Neural progenitor cell (in vitro differentiated cells): ENCODE measurements around the gene MPO. TPM values are rescaled to one million over a fixed set of nuclear protein-coding genes. Genes with fewer than 3 reads are reported as not detected.
A peak's percentile ranks its signal among the peaks of the same experiment; 100 is the strongest.

ENCODE experiments used
- DNase-seq: peaks from one replicate; pipeline ENCODE4 v3.0.0-alpha.2; 2016; ENCODE audit warnings: low spot score
- H2AFZ ChIP-seq: fragments of 200-600 bp; sonication (generic); replicated peaks from 2 replicates; pipeline ENCODE4 v1.6.1; 2016; ENCODE audit warnings: antibody characterized with exemption
- H3F3A ChIP-seq: fragments of 200-600 bp; sonication (generic); 2 replicates; pipeline ENCODE4 v1.6.1; 2016; ENCODE audit warnings: antibody characterized with exemption, low read depth
- H3K27ac ChIP-seq: fragments of 200-600 bp; sonication (generic); 2 replicates; pipeline ENCODE4 v1.5.1; 2016; ENCODE audit warnings: mild to moderate bottlenecking
- H3K27me3 ChIP-seq: fragments of 200-600 bp; sonication (generic); 2 replicates; pipeline ENCODE4 v1.6.1; 2016; ENCODE audit warnings: mild to moderate bottlenecking, moderate library complexity
- H3K36me3 ChIP-seq: fragments of 200-600 bp; sonication (generic); 2 replicates; pipeline ENCODE4 v1.5.1; 2016
- H3K4me1 ChIP-seq: fragments of 200-600 bp; sonication (generic); 2 replicates; pipeline ENCODE4 v1.6.1; 2016; ENCODE audit warnings: mixed run types
- H3K4me2 ChIP-seq: fragments of 200-600 bp; sonication (generic); 2 replicates; pipeline ENCODE4 v1.6.1; 2016
- H3K4me3 ChIP-seq: fragments of 200-600 bp; sonication (generic); 2 replicates; pipeline ENCODE4 v1.5.1; 2016
- H3K79me2 ChIP-seq: fragments of 200-600 bp; sonication (generic); 2 replicates; pipeline ENCODE4 v1.6.1; 2016; ENCODE audit warnings: low read depth
- H3K9ac ChIP-seq: fragments of 200-600 bp; sonication (generic); 2 replicates; pipeline ENCODE4 v1.6.1; 2016
- H3K9me3 ChIP-seq: fragments of 200-600 bp; sonication (generic); 2 replicates; pipeline ENCODE4 v1.5.1; 2016; ENCODE audit warnings: low read depth
- H4K20me1 ChIP-seq: fragments of 200-600 bp; sonication (generic); 2 replicates; pipeline ENCODE4 v1.6.1; 2016; ENCODE audit warnings: low read depth
- H3K27ac Mint-ChIP-seq: 3 replicates; pipeline ENCODE4 v1.8.0; 2021; ENCODE audit warnings: mixed read lengths
- H3K27me3 Mint-ChIP-seq: 2 replicates; pipeline ENCODE4 v1.8.0; 2022; ENCODE audit warnings: low read depth, mild to moderate bottlenecking, inconsistent platforms, moderate library complexity, mixed read lengths; ENCODE audit not compliant: insufficient read depth
- H3K36me3 Mint-ChIP-seq: 3 replicates; pipeline ENCODE4 v1.8.0; 2021; ENCODE audit warnings: mixed read lengths
- H3K4me1 Mint-ChIP-seq: 3 replicates; pipeline ENCODE4 v1.8.0; 2021; ENCODE audit warnings: mixed read lengths
- H3K4me3 Mint-ChIP-seq: 3 replicates; pipeline ENCODE4 v1.8.0; 2021; ENCODE audit warnings: mild to moderate bottlenecking, moderate library complexity, mixed read lengths
- H3K9me3 Mint-ChIP-seq: 3 replicates; pipeline ENCODE4 v1.8.0; 2020; ENCODE audit warnings: mixed read lengths
- EZH2 ChIP-seq: fragments of 200-600 bp; sonication (generic); IDR thresholded peaks from 2 replicates; pipeline ENCODE4 v1.6.1; 2017; ENCODE audit warnings: antibody characterized with exemption, mild to moderate bottlenecking, moderate library complexity
- EZH2phosphoT487 ChIP-seq: fragments of 200-600 bp; sonication (generic); IDR thresholded peaks from 2 replicates; pipeline ENCODE4 v1.6.1; 2017; ENCODE audit warnings: antibody characterized with exemption
- total RNA-seq: library from RNA; depleted of rRNA; stranded (reverse); fragments of >200 nt; gene quantifications from 2 replicates; pipeline ENCODE4 v1.2.3, GENCODE V29; 2015; ENCODE audit warnings: low replicate concordance
- TF ChIP-seq, protein P1 (sequence below): fragments of 200-600 bp; sonication (generic); IDR thresholded peaks from 2 replicates; pipeline ENCODE4 v1.5.1; 2017; ENCODE audit warnings: antibody characterized with exemption, mild to moderate bottlenecking

The MPO gene
- total RNA-seq, 1 donor from 2014 or later = not detected

DNA sequence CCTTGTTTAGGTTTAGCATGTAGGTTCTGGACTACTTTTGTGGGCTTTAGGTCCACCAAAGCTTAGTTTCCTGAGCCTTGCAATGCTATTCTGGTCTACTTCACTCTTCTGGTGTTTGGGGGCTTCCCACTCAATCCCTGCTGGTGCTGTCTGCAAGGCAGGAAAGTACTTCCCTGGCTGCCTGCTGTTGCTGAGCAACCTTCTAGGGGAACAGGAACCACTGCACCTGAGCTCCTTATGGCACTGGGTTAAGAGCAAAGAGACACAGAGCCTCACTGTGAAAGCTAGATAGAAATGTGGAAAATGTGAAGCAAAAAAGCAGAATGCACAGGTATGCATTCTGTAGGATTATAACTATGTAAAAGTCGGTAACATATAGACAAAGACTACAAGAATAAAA, 17.0 kb downstream of the MPO start:
- Mint-ChIP-seq H3K27ac (no peak overlapping the region), H3K36me3 (no peaks in the 10 kb centered on the region)
- DNase-seq = no peak

DNA sequence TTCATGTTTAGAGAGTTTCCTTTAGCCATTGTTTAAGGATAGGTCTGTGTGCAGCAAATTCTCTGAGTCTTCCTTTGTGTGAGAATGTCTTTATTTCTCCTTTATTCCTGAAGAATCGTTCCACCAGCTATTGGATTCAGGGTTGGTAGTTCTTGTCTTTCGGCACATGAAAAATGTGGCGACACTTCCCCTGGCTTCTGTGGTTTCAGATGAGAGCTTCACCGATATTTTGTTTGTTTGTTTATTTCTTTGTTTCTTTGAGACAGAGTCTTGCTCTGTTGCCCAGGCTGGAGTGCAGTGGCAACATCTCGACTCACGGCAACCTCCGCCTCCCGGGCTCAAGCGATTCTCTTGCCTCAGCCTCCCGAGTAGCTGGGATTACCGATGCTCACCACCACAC, 18.6 kb downstream of the MPO start:
- Mint-ChIP-seq H3K27ac (no peak overlapping the region), H3K4me3 (no peak overlapping the region), H3K4me1 (no peaks in the 10 kb centered on the region), H3K9me3 (peaks cover 4% of the 10 kb centered on the region), H3K27me3 (peaks cover 3% of the 10 kb centered on the region), H3K36me3 (no peaks in the 10 kb centered on the region)
- no peak overlapping the region for H3K9ac ChIP-seq
- no peak overlapping the region for H3K4me2 ChIP-seq
- TF ChIP-seq EZH2phosphoT487 = no peak
- TF ChIP-seq EZH2 = no peak
- TF ChIP-seq, protein P1, sequence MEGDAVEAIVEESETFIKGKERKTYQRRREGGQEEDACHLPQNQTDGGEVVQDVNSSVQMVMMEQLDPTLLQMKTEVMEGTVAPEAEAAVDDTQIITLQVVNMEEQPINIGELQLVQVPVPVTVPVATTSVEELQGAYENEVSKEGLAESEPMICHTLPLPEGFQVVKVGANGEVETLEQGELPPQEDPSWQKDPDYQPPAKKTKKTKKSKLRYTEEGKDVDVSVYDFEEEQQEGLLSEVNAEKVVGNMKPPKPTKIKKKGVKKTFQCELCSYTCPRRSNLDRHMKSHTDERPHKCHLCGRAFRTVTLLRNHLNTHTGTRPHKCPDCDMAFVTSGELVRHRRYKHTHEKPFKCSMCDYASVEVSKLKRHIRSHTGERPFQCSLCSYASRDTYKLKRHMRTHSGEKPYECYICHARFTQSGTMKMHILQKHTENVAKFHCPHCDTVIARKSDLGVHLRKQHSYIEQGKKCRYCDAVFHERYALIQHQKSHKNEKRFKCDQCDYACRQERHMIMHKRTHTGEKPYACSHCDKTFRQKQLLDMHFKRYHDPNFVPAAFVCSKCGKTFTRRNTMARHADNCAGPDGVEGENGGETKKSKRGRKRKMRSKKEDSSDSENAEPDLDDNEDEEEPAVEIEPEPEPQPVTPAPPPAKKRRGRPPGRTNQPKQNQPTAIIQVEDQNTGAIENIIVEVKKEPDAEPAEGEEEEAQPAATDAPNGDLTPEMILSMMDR = no peak
- no peaks in the 10 kb centered on the region for H3K9me3 ChIP-seq
- no peak overlapping the region for H3K4me3 ChIP-seq
- no peaks in the 10 kb centered on the region for H3K4me1 ChIP-seq
- H3F3A ChIP-seq = no peaks in the 10 kb centered on the region
- H4K20me1 ChIP-seq = no peaks in the 10 kb centered on the region
- no peak overlapping the region for H3K27ac ChIP-seq
- peaks cover 83% of the 10 kb centered on the region for H3K27me3 ChIP-seq
- H3K79me2 ChIP-seq = no peaks in the 10 kb centered on the region
- no peak overlapping the region for H2AFZ ChIP-seq
- no peaks in the 10 kb centered on the region for H3K36me3 ChIP-seq
- DNase-seq = no peak

More for the DNA sequence above, 17.0 kb downstream of the MPO start:
- Mint-ChIP-seq H3K4me3 (no peak overlapping the region), H3K9me3 (peaks cover 4% of the 10 kb centered on the region), H3K4me1 (no peaks in the 10 kb centered on the region), H3K27me3 (peaks cover 5% of the 10 kb centered on the region)
- Histone ChIP-seq H4K20me1 (no peaks in the 10 kb centered on the region), H3F3A (no peaks in the 10 kb centered on the region), H3K4me3 (no peak overlapping the region), H3K79me2 (no peaks in the 10 kb centered on the region), H2AFZ (no peak overlapping the region), H3K4me1 (no peaks in the 10 kb centered on the region), H3K36me3 (no peaks in the 10 kb centered on the region), H3K27ac (no peak overlapping the region), H3K4me2 (no peak overlapping the region), H3K9ac (no peak overlapping the region), H3K9me3 (no peaks in the 10 kb centered on the region), H3K27me3 (peaks cover 67% of the 10 kb centered on the region)
- TF ChIP-seq EZH2 (no peak), EZH2phosphoT487 (no peak)
- TF ChIP-seq, protein P1 = no peak

DNA sequence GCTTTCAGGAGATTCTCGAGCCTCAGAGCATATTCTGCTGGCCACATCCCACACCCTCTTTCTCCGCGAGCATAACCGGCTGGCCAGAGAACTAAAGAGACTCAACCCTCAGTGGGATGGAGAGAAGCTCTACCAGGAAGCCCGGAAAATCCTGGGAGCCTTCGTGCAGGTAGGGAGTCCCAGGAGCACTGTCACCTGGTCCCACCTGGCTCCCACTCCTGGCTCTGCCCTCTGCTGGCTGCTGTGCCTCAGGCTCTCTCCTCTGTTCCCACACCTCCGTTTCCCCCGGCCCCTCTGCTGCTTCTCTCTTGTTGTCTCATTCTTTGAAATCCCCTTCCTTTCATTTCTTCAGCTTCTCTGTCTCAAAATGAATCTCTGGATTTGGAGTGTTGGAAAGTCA, 25.9 kb downstream of the MPO start:
- Histone ChIP-seq H3K27ac (no peak overlapping the region), H3K9me3 (no peaks in the 10 kb centered on the region), H4K20me1 (no peaks in the 10 kb centered on the region), H3K36me3 (no peaks in the 10 kb centered on the region), H3F3A (no peaks in the 10 kb centered on the region), H3K27me3 (peaks cover 92% of the 10 kb centered on the region), H3K4me1 (no peaks in the 10 kb centered on the region), H2AFZ (no peak overlapping the region), H3K4me3 (no peak overlapping the region), H3K79me2 (no peaks in the 10 kb centered on the region), H3K4me2 (no peak overlapping the region), H3K9ac (no peak overlapping the region)
- Mint-ChIP-seq H3K36me3 (no peaks in the 10 kb centered on the region), H3K27ac (no peak overlapping the region), H3K9me3 (no peaks in the 10 kb centered on the region), H3K4me1 (peaks cover 4% of the 10 kb centered on the region), H3K27me3 (peaks cover 29% of the 10 kb centered on the region), H3K4me3 (no peak overlapping the region)
- no peak for DNase-seq
- TF ChIP-seq, protein P1 = peak; percentile 37
- TF ChIP-seq EZH2 (no peak), EZH2phosphoT487 (no peak)

DNA sequence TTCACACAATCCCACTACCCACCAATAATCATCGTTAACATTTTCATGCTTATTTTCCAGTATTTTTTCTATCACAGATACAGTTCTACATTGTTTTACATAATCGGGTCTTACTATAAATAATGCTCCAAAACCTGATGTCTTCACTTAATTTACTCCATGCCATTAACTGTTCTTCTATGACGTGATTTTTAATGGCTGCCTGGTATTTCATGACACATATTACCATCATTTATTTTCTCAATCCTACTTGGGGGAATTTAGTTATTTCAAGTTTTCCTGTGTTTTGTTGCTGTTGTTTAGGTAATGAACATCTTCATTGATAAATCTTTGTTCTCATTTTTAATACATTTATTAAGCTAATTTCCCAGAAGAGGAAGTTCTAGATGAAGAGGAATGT, 27.7 kb downstream of the MPO start:
- H3F3A ChIP-seq = no peaks in the 10 kb centered on the region
- Mint-ChIP-seq H3K27me3 (peaks cover 38% of the 10 kb centered on the region), H3K27ac (no peak overlapping the region), H3K36me3 (no peaks in the 10 kb centered on the region), H3K4me3 (no peak overlapping the region), H3K4me1 (peaks cover 4% of the 10 kb centered on the region), H3K9me3 (no peaks in the 10 kb centered on the region)
- H3K79me2 ChIP-seq = no peaks in the 10 kb centered on the region
- peaks cover 92% of the 10 kb centered on the region for H3K27me3 ChIP-seq
- no peak for DNase-seq
- no peaks in the 10 kb centered on the region for H4K20me1 ChIP-seq
- H3K4me2 ChIP-seq = no peak overlapping the region
- no peak overlapping the region for H3K4me3 ChIP-seq
- no peak overlapping the region for H3K27ac ChIP-seq
- H3K36me3 ChIP-seq = no peaks in the 10 kb centered on the region
- H3K9me3 ChIP-seq = no peaks in the 10 kb centered on the region
- TF ChIP-seq EZH2 = no peak
- TF ChIP-seq EZH2phosphoT487 = no peak
- TF ChIP-seq, protein P1 = no peak
- no peak overlapping the region for H3K9ac ChIP-seq
- H2AFZ ChIP-seq = no peak overlapping the region
- H3K4me1 ChIP-seq = no peaks in the 10 kb centered on the region
